ENCODE results near the gene SLC26A4.

DNA sequence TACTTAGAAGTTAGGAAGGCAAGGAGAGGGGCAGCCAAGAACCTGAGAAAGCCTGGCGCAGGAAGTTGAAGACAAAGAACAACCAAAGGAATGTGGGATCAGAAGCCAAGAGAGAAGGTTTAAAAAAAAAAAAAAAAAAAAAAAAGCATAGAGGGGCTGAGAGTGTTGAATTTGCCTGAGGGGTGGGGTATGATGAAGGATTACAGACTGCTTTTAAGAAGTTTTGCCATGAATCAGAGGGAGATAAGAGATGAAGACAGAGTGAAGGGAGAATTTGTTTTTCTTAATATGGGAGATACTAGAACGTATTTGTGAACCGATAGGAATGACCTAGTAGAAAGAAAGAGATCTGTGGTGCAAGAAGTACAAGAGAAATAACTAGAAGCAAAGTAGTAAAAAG is 6.7 kb downstream of the SLC26A4 start:
- TF ChIP-seq CTCF (IDR thresholded peaks at IDR 0.05) = no peak
- TF ChIP-seq POLR2A (IDR thresholded peaks at IDR 0.05) = no peak
